Mesodermal cell (in vitro differentiated cells): ENCODE measurements around the gene PCDHGA5.
"Not testable (repeated sequence)": the region's sequence is repeated elsewhere in the genome, so short reads cannot be mapped to it uniquely, and the experiment has no call there.

Experiments used
- H3K27ac ChIP-seq: 2 replicates; pipeline ENCODE4 v1.7.0; 2013; ENCODE audit warnings: mild to moderate bottlenecking, low read depth, low read length, moderate library complexity; ENCODE audit not compliant: severe bottlenecking
- H3K36me3 ChIP-seq: 2 replicates; pipeline ENCODE4 v1.7.1; 2013; ENCODE audit warnings: mild to moderate bottlenecking, low read length, moderate library complexity; ENCODE audit not compliant: control insufficient read depth, insufficient read depth
- H3K4me1 ChIP-seq: one replicate; pipeline ENCODE4 v1.7.1; 2013; ENCODE audit warnings: mild to moderate bottlenecking, low read length; ENCODE audit not compliant: insufficient read depth, control insufficient read depth, poor library complexity, severe bottlenecking
- H3K4me3 ChIP-seq: 2 replicates; pipeline ENCODE4 v1.7.0; 2013; ENCODE audit warnings: low read length, control low read depth, mild to moderate bottlenecking; ENCODE audit not compliant: insufficient read depth, poor library complexity, severe bottlenecking; ENCODE audit errors: extremely low read depth
- H3K9me3 ChIP-seq: 2 replicates; pipeline ENCODE4 v1.7.1; 2013; ENCODE audit warnings: mild to moderate bottlenecking, low read length, moderate library complexity; ENCODE audit not compliant: control insufficient read depth
- WGBS, 2 experiments: methylation state at CpG; one replicate each; pipeline ENCODE4 v1.1.5; 2013; ENCODE audit warnings: missing lambda C conversion rate in 2 of 2; ENCODE audit not compliant: insufficient coverage in 2 of 2; 5-methylcytosine and 5-hydroxymethylcytosine counted together

Gene PCDHGA5

DNA sequence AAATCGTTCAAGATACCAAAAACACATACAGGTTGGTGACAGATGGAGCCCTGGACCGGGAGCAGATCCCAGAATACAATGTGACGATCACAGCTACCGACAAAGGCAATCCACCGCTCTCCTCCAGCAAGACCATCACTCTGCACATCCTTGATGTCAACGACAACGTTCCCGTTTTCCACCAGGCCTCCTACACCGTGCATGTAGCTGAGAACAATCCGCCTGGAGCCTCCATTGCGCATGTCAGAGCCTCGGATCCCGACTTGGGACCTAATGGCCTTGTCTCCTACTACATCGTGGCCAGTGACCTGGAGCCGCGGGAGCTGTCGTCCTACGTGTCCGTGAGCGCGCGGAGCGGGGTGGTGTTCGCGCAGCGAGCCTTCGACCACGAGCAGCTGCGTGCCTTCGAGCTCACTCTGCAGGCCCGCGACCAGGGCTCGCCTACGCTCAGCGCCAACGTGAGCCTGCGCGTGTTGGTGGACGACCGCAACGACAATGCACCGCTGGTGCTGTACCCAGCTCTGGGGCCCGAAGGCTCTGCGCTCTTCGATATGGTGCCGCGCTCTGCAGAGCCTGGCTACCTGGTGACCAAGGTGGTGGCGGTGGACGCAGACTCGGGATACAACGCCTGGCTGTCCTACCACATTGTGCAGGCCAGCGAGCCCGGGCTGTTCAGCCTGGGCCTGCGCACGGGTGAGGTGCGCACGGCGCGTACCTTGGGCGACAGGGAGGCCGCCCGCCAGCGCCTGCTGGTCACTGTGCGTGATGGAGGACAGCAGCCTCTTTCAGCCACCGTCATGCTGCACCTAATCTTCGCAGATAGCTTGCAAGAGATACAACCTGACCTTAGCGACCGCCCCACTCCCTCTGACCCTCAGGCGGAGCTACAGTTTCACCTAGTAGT, 7.9 kb downstream of the PCDHGA5 start:
- Histone ChIP-seq H3K4me3 (no peak overlapping the region), H3K9me3 (peaks cover 16% of the 10 kb centered on the region), H3K27ac (no peak overlapping the region), H3K36me3 (no peaks in the 10 kb centered on the region), H3K4me1 (no peaks in the 10 kb centered on the region)
- WGBS, 2 experiments = 96% methylated on average over 66 of the region's 69 CpGs

DNA sequence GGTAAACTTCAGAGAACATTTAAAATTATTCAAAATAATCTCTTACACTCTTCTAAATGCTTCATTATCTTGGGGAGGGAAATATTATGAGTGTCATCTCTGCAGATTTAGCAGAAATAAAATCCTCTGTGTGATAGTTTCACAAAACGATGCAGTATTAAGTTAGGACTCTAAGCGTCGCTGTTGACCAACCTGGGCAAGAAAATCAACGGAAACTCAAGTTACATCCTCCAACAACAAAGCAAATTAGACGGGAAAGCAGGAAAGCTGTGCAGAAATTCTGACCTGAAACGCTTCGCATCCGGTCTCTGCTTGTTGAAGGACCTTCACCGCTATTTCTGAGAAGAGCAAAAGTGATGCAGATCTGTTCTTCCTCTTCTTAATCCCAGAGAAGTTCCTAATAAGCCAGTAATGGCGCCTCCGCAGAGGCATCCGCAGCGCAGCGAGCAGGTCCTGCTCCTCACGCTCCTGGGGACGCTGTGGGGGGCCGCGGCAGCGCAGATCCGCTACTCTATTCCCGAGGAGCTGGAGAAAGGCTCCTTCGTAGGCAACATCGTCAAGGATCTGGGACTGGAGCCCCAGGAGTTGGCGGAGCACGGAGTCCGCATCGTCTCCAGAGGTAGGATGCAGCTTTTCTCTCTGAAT, 9.8 kb downstream of the PCDHGA5 start, which contains the start of gene PCDHGA6:
PCDHGA6 (plus strand) TSS at position 219 of the 645 bp plus-strand sequence; CDS start at position 412, 193 bp downstream.
- Histone ChIP-seq H3K9me3 (peaks cover 16% of the 10 kb centered on the region), H3K4me3 (no peak within 1 kb of the TSS)
- 93% methylated on average over 26 to 27 of the region's 27 CpGs for WGBS, 2 experiments

DNA sequence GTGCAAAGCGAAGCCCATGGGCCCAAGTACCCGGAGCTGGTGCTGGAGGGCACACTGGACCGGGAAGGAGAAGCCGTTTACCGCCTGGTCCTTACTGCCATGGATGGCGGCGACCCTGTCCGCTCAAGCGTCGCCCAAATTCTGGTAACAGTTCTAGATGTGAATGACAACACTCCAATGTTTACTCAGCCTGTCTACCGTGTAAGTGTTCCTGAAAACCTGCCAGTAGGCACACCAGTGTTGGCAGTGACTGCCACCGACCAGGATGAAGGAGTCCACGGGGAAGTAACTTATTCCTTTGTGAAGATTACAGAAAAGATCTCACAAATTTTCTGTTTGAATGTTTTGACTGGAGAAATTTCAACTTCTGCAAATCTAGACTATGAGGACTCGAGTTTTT, 10.7 kb downstream of the PCDHGA5 start:
- Histone ChIP-seq H3K4me1 (no peaks in the 10 kb centered on the region), H3K9me3 (peaks cover 16% of the 10 kb centered on the region), H3K36me3 (no peaks in the 10 kb centered on the region), H3K4me3 (no peak overlapping the region), H3K27ac (no peak overlapping the region)
- WGBS, 2 experiments = 84 to 94% methylated on average over 14 of the region's 14 CpGs

More for the DNA sequence above, 9.8 kb downstream of the PCDHGA5 start, which contains the start of gene PCDHGA6:
- Histone ChIP-seq H3K27ac (no peak within 1 kb of the TSS), H3K4me1 (no peaks in the 10 kb centered on the region), H3K36me3 (no peaks in the 10 kb centered on the region)

DNA sequence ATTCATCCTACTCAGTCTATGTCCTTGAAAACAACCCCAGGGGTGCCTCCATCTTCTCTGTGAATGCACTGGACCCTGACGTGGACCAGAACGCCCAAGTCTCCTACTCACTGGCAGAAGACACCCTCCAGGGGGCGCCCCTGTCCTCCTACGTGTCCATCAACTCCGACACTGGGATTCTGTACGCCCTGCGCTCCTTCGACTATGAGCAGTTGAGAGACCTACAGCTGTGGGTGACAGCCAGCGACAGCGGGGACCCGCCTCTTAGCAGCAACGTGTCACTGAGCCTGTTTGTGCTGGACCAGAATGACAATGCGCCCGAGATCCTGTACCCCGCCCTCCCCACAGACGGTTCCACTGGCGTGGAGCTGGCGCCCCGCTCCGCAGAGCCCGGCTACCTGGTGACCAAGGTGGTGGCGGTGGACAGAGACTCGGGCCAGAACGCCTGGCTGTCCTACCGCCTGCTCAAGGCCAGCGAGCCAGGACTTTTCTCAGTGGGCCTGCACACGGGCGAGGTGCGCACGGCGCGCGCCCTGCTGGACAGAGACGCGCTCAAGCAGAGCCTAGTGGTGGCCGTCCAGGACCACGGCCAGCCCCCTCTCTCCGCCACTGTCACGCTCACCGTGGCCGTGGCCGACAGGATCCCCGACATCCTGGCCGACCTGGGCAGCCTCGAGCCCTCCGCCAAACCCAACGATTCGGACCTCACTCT, 11.6 kb downstream of the PCDHGA5 start:
- H3K9me3 ChIP-seq = peaks cover 16% of the 10 kb centered on the region

DNA sequence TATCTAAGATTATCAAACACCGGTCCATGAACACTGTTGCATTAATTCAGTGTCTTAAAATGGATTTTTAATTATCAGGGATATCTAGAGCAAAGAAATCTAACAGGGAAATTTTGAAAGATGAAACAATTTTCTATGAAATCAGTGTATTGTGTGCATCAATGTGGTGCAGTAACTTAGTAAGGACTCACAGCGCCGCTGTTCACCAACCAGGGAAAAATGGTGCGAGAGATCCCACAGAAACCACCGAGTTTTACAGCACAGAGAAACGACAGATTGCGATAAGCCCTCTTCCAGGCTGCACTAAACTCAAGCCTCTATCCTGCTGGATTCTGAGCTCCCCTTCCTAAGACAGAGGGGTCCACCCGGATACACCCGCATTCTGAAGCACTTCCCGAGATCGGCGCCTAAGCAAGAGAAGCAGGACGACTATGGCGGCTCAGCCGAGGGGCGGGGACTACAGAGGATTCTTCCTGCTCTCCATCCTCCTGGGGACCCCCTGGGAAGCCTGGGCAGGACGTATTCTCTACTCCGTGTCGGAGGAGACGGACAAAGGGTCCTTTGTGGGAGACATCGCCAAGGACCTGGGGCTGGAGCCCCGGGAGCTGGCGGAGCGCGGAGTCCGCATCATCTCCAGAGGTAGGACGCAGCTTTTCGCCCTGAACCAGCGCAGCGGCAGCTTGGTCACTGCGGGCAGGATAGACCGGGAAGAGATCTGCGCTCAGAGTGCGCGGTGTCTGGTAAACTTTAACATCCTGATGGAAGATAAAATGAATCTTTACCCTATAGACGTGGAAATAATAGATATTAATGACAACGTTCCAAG, 18.7 kb downstream of the PCDHGA5 start, which contains the start of gene PCDHGA7:
PCDHGA7 (plus strand) TSS at position 274 of the 826 bp plus-strand sequence; CDS start at position 432, 158 bp downstream.
- H3K9me3 ChIP-seq = peaks cover 19% of the 10 kb centered on the region
- H3K4me1 ChIP-seq = no peaks in the 10 kb centered on the region
- WGBS, 2 experiments = 94 to 96% methylated on average over 35 to 36 of the region's 37 CpGs
- H3K36me3 ChIP-seq = no peaks in the 10 kb centered on the region
- no peak within 1 kb of the TSS for H3K4me3 ChIP-seq
- no peak within 1 kb of the TSS for H3K27ac ChIP-seq

More for the DNA sequence above, 11.6 kb downstream of the PCDHGA5 start:
- WGBS, 2 experiments = 94 to 95% methylated on average over 21 to 30 of the region's 48 CpGs
- H3K4me3 ChIP-seq, H3K27ac ChIP-seq, H3K4me1 ChIP-seq, H3K36me3 ChIP-seq: not testable (repeated sequence)

DNA sequence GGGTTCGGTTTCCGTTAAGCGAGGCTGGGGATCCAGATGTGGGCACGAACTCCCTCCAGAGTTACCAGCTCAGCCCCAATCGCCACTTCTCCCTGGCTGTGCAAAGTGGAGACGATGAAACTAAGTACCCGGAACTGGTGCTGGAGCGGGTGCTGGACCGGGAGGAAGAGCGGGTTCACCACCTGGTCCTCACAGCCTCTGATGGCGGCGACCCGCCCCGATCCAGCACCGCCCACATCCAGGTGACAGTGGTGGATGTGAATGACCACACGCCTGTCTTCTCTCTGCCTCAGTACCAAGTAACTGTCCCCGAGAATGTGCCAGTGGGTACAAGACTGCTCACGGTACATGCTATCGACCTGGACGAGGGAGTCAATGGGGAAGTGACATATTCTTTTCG, 19.4 kb downstream of the PCDHGA5 start:
- H3K27ac ChIP-seq = no peak overlapping the region
- H3K36me3 ChIP-seq = no peaks in the 10 kb centered on the region
- H3K9me3 ChIP-seq = peaks cover 20% of the 10 kb centered on the region
- no peaks in the 10 kb centered on the region for H3K4me1 ChIP-seq
- WGBS, 2 experiments = 95 to 98% methylated on average over 14 to 20 of the region's 21 CpGs
- H3K4me3 ChIP-seq = no peak overlapping the region

DNA sequence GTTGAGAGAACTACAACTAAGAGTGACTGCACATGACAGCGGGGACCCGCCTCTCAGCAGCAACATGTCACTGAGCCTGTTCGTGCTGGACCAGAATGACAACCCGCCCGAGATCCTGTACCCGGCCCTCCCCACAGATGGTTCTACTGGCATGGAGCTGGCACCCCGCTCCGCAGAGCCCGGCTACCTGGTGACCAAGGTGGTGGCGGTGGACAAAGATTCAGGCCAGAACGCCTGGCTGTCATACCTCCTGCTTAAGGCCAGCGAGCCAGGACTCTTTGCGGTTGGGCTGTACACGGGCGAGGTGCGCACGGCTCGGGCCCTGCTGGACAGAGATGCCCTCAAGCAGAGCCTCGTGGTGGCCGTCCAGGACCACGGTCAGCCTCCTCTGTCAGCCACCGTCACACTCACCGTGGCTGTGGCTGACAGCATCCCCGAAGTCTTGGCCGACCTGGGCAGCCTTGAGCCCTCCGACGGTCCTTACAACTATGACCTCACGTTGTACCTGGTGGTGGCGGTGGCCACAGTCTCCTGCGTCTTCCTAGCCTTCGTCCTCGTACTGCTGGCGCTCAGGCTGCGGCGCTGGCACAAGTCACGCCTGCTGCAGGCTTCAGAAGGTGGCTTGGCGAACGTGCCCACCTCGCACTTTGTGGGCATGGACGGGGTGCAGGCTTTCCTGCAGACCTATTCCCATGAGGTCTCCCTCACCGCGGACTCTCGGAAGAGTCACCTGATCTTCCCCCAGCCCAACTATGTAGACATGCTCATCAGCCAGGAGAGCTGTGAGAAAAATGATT, 20.7 kb downstream of the PCDHGA5 start:
- peaks cover 31% of the 10 kb centered on the region for H3K9me3 ChIP-seq

DNA sequence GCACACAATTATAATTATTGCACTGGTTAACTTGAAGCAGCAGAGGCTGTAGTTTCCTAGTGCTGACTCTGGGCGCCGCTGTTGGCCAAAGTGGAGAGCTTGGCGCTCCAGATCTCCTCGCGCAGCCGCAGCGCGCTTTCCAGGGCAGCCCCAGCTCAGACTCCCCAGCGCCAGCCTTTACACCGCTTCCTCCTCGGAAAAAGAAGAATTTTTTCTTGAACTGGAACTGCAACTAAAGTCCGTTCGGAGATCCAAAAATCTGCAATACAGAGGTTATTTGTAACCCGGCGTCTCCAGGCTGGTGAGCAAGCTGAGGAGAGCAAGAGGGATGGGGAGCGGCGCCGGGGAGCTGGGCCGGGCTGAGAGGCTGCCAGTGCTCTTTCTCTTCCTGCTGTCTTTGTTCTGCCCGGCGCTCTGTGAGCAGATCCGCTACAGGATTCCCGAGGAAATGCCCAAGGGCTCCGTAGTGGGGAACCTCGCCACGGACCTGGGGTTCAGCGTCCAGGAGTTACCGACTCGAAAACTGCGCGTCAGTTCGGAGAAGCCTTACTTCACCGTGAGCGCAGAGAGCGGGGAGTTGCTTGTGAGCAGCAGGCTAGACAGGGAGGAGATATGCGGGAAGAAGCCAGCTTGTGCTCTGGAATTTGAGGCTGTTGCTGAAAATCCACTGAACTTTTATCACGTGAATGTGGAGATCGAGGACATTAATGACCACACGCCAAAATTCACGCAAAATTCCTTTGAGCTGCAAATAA, 23.8 kb downstream of the PCDHGA5 start, which contains the start of gene PCDHGB4:
PCDHGB4 (plus strand) TSS at position 142 of the 755 bp plus-strand sequence; CDS start at position 329, 187 bp downstream.
- not testable (repeated sequence) for H3K4me1 ChIP-seq, H3K36me3 ChIP-seq, H3K27ac ChIP-seq
- Histone ChIP-seq H3K4me3 (peak within 1 kb of the TSS; percentile 18), H3K9me3 (peaks cover 49% of the 10 kb centered on the region)
- WGBS, 2 experiments = 64 to 74% methylated on average over 12 to 15 of the region's 40 CpGs

More for the DNA sequence above, 20.7 kb downstream of the PCDHGA5 start:
- 94 to 95% methylated on average over 39 to 43 of the region's 43 CpGs for whole genome bisulfite sequencing, 2 experiments
- no peaks in the 10 kb centered on the region for H3K36me3 ChIP-seq
- no peak overlapping the region for H3K27ac ChIP-seq
- no peaks in the 10 kb centered on the region for H3K4me1 ChIP-seq
- no peak overlapping the region for H3K4me3 ChIP-seq

DNA sequence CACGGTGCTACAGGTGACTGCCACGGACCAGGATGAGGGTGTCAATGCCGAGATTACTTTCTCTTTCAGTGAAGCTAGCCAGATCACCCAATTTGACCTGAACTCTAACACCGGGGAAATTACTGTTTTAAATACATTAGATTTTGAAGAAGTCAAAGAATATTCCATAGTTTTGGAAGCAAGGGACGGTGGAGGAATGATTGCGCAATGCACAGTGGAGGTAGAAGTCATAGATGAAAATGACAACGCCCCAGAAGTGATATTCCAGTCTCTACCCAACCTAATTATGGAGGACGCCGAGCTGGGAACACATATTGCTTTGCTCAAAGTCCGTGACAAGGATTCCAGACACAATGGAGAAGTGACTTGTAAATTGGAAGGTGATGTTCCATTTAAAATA, 24.7 kb downstream of the PCDHGA5 start:
- WGBS, 2 experiments = 94 to 98% methylated on average over 4 to 6 of the region's 10 CpGs
- H3K4me3 ChIP-seq = no peak overlapping the region
- H3K4me1 ChIP-seq = no peaks in the 10 kb centered on the region
- H3K9me3 ChIP-seq = peaks cover 50% of the 10 kb centered on the region
- peaks cover 14% of the 10 kb centered on the region for H3K36me3 ChIP-seq
- H3K27ac ChIP-seq = no peak overlapping the region
